Cardiac septum (tissue), 1 donor: Measurements from ENCODE around the gene SOHLH1. TPM values are rescaled to one million over a fixed set of nuclear protein-coding genes. Genes with fewer than 3 reads are reported as not detected.

ENCODE experiments used
- DNase-seq: peaks from one replicate; pipeline ENCODE4 v3.0.0-alpha.2; 2020; ENCODE audit warnings: low spot score
- intact Hi-C: fragments of 100-400 bp; cut with DNase I; formaldehyde crosslinking; loops from one replicate; pipeline ENCODE4 v1.14.0; 2022
- total RNA-seq: library from RNA; stranded (reverse); fragmentation: NEBNext Ultra II Directional; extraction: Animal tissue kit (Norgen Biotek cat#: 25700); gene quantifications from one replicate; pipeline ENCODE4 v1.2.1, GENCODE V29; 2021
- donor health status: DM: no; HTN: no; CAD: no.

The SOHLH1 gene
- total RNA-seq, 1 donor from 2014 or later, result not detected

- DNase-seq, result no peak
- intact Hi-C loops, result no loop called here
Measured at GRCh38 chr9:135707252-135708138, 8.2 kb upstream of the SOHLH1 start.

GRCh38 chr9:135706288-135706687 is 7.0 kb upstream of the SOHLH1 start:
- no peak for DNase-seq
- intact Hi-C loops, result no loop called here

GRCh38 chr9:135705376-135705775 is 6.1 kb upstream of the SOHLH1 start:
- DNase-seq, result no peak
- intact Hi-C loops, result no loop called here

GRCh38 chr9:135704483-135704882 is 5.2 kb upstream of the SOHLH1 start:
- intact Hi-C loops, result loop anchor here (5.0 kb wide), 1 partner anchor 418 kb away; no protein-coding TSS in a partner anchor
- no peak for DNase-seq

GRCh38 chr9:135703726-135704125 is 4.4 kb upstream of the SOHLH1 start:
- intact Hi-C loops, result loop anchor here (5.0 kb wide), 1 partner anchor 419 kb away; no protein-coding TSS in a partner anchor
- no peak for DNase-seq

- no peak for DNase-seq
- intact Hi-C loops, result loop anchor here (5.0 kb wide), 1 partner anchor 420 kb away; no protein-coding TSS in a partner anchor
Measured at GRCh38 chr9:135701959-135702721, 2.9 kb upstream of the SOHLH1 start, which contains the start of gene KCNT1. KCNT1 (plus strand) TSS chr9:135702185; CDS start chr9:135702259, 74 bp downstream.

GRCh38 chr9:135701067-135701958 is 2.0 kb upstream of the SOHLH1 start:
- no peak for DNase-seq
- intact Hi-C loops, result loop anchor here (5.0 kb wide), 1 partner anchor 421 kb away; no protein-coding TSS in a partner anchor

- no peak for DNase-seq
- intact Hi-C loops, result loop anchor here (5.0 kb wide), 1 partner anchor 422 kb away; no protein-coding TSS in a partner anchor
Measured at GRCh38 chr9:135700525-135700924, 1.2 kb upstream of the SOHLH1 start.

- DNase-seq, result no peak
- intact Hi-C loops, result no loop called here
Measured at GRCh38 chr9:135698767-135699166, 514 bp downstream of the SOHLH1 start.

GRCh38 chr9:135698236-135698635 is 1.0 kb downstream of the SOHLH1 start:
- intact Hi-C loops, result no loop called here
- DNase-seq, result no peak

GRCh38 chr9:135697226-135697625 is 2.1 kb downstream of the SOHLH1 start:
- no peak for DNase-seq
- intact Hi-C loops, result no loop called here

- no peak for DNase-seq
- intact Hi-C loops, result no loop called here
Measured at GRCh38 chr9:135696446-135696845, 2.8 kb downstream of the SOHLH1 start.

GRCh38 chr9:135695642-135696041 is 3.6 kb downstream of the SOHLH1 start:
- no peak for DNase-seq
- intact Hi-C loops, result no loop called here

GRCh38 chr9:135695036-135695435 is 4.2 kb downstream of the SOHLH1 start:
- intact Hi-C loops, result no loop called here

GRCh38 chr9:135694414-135694813 is 4.9 kb downstream of the SOHLH1 start:
- intact Hi-C loops, result no loop called here
- DNase-seq, result no peak

More at GRCh38 chr9:135695036-135695435, 4.2 kb downstream of the SOHLH1 start:
- DNase-seq, result no peak

- intact Hi-C loops, result no loop called here
- DNase-seq, result no peak
Measured at GRCh38 chr9:135693771-135694170, 5.5 kb downstream of the SOHLH1 start.

- DNase-seq, result no peak
- intact Hi-C loops, result no loop called here
Measured at GRCh38 chr9:135693265-135693664, 6.0 kb downstream of the SOHLH1 start.

GRCh38 chr9:135692410-135692809 is 6.9 kb downstream of the SOHLH1 start:
- no peak for DNase-seq
- intact Hi-C loops, result no loop called here

- intact Hi-C loops, result no loop called here
- no peak for DNase-seq
Measured at GRCh38 chr9:135690836-135691570, 8.3 kb downstream of the SOHLH1 start.
